Measurements from ENCODE around the gene EXOC4.

Gene EXOC4

GRCh38 chr7:133646472-133647315, 393.8 kb downstream of the EXOC4 start:
- POLR2A ChIA-PET, result interaction anchor here (0.6 kb wide), 1 partner anchor 283 kb away, joined by 3 read pairs; no protein-coding TSS in a partner anchor
- DNase-seq (ENCODE audit: extremely low spot score), result no peak
- CTCF ChIA-PET, result no interaction called here
- TF ChIP-seq CTCF (IDR thresholded peaks at IDR 0.05; ENCODE audit: control extremely low read depth, extremely low read depth, low read depth, missing control alignments), result no peak

DNA sequence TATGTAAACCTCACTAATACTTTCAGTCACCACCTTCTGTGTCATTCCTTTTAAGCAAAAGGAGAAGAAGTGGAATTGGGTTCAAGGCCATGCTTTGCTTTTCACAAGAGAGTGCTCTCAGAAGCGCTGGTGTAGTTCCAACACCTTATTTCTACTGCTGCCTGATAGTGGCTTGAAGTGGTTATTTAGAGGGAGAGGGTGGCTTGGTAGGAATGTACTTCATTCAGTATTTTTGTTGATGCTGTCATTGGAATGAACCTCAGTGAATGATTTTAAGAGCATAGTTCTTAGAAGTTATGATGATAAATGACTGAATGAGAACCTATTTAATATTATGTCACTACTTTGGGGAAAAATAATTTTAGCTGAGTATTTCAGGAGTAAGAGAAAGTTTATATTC, 396.7 kb downstream of the EXOC4 start:
- ChIA-PET POLR2A (no interaction called here), CTCF (interaction anchor here (1.3 kb wide), 1 partner anchor 11 kb away, joined by 4 read pairs; no protein-coding TSS in a partner anchor)
- TF ChIP-seq CTCF (IDR thresholded peaks at IDR 0.05; ENCODE audit: control extremely low read depth, extremely low read depth, low read depth, missing control alignments), result no peak
- DNase-seq (ENCODE audit: extremely low spot score), result no peak

- TF ChIP-seq CTCF (IDR thresholded peaks at IDR 0.05; ENCODE audit: control extremely low read depth, extremely low read depth, low read depth, missing control alignments), result no peak
- CTCF ChIA-PET, result interaction anchor here (0.9 to 1.3 kb wide), 2 partner anchors 10 to 11 kb away, joined by 3 to 4 read pairs; no protein-coding TSS in a partner anchor
- POLR2A ChIA-PET, result no interaction called here
- DNase-seq (ENCODE audit: extremely low spot score), result no peak
Measured at GRCh38 chr7:133650069-133650468, 397.2 kb downstream of the EXOC4 start.

DNA sequence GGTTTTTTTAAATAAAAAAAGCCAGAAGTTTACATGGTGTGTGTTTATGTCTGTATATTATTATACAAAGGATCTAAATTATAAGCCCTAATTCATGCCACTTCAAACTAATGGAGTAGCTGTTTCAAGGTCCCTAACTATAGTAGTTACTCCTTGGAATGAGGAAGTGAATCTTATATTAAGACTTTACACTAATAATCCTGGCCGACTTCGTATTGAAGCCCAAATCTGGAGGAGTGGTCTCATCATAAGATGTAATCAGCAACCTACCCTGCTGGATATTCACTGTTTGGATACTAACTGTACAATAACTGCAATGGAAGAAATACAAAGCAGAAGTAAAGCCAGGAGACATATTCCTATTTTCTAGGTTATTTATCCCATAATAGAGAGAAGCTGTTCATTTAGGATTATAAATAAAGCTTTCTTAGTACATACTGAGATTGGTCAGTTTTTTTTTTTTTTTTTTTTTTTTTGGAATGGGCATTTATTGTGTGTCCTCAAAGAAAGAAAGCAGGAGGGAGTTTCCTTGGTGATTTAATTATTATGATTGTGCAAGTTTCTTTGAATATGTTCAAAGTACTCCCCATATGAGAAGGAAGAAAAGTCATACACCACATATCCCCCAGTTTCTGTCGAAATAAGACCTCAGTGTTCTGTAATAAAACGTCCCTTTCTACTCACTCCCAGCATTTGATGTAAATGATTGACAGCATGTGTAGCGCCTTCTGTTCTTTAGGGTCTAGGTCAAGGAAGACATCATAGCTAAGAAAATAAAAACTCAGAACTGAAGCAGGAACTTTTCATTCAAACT, 397.8 kb downstream of the EXOC4 start:
- ChIA-PET CTCF (interaction anchor here (0.9 to 1.3 kb wide), 2 partner anchors 10 kb away, joined by 3 to 4 read pairs; no protein-coding TSS in a partner anchor), POLR2A (no interaction called here)
- TF ChIP-seq CTCF (IDR thresholded peaks at IDR 0.05; ENCODE audit: control extremely low read depth, extremely low read depth, low read depth, missing control alignments), result no peak
- DNase-seq (ENCODE audit: extremely low spot score), result no peak

- no peak for TF ChIP-seq CTCF (IDR thresholded peaks at IDR 0.05; ENCODE audit: control extremely low read depth, extremely low read depth, low read depth, missing control alignments)
- no peak for DNase-seq (ENCODE audit: extremely low spot score)
- ChIA-PET POLR2A (no interaction called here), CTCF (interaction anchor here (1.6 kb wide), 1 partner anchor 49 kb away, joined by 4 read pairs; no protein-coding TSS in a partner anchor)
Measured at GRCh38 chr7:133652547-133652946, 399.7 kb downstream of the EXOC4 start.

DNA sequence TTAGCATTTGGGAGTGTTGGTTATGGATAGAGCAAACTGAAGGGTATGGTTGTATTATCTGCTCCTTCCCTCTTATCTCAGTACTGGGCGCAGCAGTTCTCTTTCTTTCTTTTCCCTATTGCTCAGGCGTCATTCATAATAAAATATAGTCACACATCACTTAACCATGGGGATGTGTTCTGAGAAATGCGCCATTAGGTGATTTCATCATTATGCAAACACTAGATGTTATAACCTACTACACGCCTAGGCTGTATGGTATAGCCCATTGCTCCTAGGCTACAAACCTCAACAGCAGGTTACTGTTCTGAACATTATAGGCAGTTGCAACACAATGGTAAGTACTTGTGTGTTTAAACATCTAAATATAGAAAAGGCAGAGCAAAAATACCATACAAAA, 401.7 kb downstream of the EXOC4 start:
- ChIA-PET CTCF (interaction anchor here (1.6 kb wide), 1 partner anchor 114 kb away, joined by 3 read pairs; no protein-coding TSS in a partner anchor), POLR2A (no interaction called here)
- DNase-seq (ENCODE audit: extremely low spot score), result no peak
- TF ChIP-seq CTCF (IDR thresholded peaks at IDR 0.05; ENCODE audit: control extremely low read depth, extremely low read depth, low read depth, missing control alignments), result no peak

Measured in GM10248 (cell line).